EL (cell line): ENCODE results near the gene TAB3.
"Not testable (repeated sequence)": the region's sequence is repeated elsewhere in the genome, so short reads cannot be mapped to it uniquely, and the experiment has no call there.

Experiments
- DNase-seq: peaks from one replicate; pipeline ENCODE4 v3.0.0-alpha.2; 2016

The TAB3 gene

GRCh38 chrX:30814978-30815377, 74.1 kb downstream of the TAB3 start:
- DNase-seq = no peak

GRCh38 chrX:30812326-30812725, 76.7 kb downstream of the TAB3 start:
- DNase-seq = no peak

- DNase-seq = no peak
Observed at GRCh38 chrX:30806187-30806728, 82.8 kb downstream of the TAB3 start.

GRCh38 chrX:30804462-30804861, 84.6 kb downstream of the TAB3 start:
- DNase-seq = no peak

GRCh38 chrX:30800901-30801300, 88.2 kb downstream of the TAB3 start:
- no peak for DNase-seq

GRCh38 chrX:30799327-30799726, 89.7 kb downstream of the TAB3 start:
- no peak for DNase-seq

- DNase-seq = no peak
Observed at GRCh38 chrX:30798810-30799209, 90.2 kb downstream of the TAB3 start.

GRCh38 chrX:30797301-30797700, 91.8 kb downstream of the TAB3 start:
- not testable (repeated sequence) for DNase-seq

GRCh38 chrX:30795981-30796958, 92.8 kb downstream of the TAB3 start:
- no peak for DNase-seq

- DNase-seq = no peak
Observed at GRCh38 chrX:30794497-30794896, 94.6 kb downstream of the TAB3 start.

GRCh38 chrX:30793767-30794103, 95.3 kb downstream of the TAB3 start:
- no peak for DNase-seq

- no peak for DNase-seq
Observed at GRCh38 chrX:30793075-30793766, 95.8 kb downstream of the TAB3 start.

GRCh38 chrX:30791296-30792278, 97.5 kb downstream of the TAB3 start:
- no peak for DNase-seq

GRCh38 chrX:30787012-30787411, 102.0 kb downstream of the TAB3 start:
- DNase-seq = no peak

- DNase-seq = no peak
Observed at GRCh38 chrX:30786374-30786773, 102.7 kb downstream of the TAB3 start.

- DNase-seq = no peak
Observed at GRCh38 chrX:30781711-30782444, 107.2 kb downstream of the TAB3 start.

GRCh38 chrX:30779453-30780030, 109.5 kb downstream of the TAB3 start:
- DNase-seq = no peak

- no peak for DNase-seq
Observed at GRCh38 chrX:30777575-30777974, 111.5 kb downstream of the TAB3 start.
